Measurements from ENCODE around the gene MTSS2.

MTSS2 gene

DNA sequence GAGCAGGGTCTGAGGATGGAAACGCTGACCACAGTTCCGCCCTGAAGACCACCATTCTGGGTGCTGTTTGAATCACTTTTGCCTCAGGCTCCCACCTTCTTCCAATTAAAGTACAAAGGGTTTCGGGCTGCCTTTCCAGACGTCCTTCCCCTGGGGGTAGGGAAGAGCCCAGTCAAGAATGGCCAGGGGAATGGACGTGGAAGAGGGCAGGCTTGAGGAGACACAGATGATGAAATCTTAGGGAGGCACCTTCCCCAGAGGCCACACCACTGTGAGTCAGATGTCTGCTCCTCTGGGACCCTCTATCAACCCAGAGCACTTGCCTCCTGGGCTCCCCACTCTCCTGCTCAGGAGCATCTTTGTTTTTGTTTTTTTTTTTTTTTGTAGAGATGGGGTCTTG lies 27.5 kb upstream of the MTSS2 start:
- H3K23ac ChIP-seq (ENCODE audit: low read depth, low read length, poor library complexity) = no peak overlapping the region
- no peak overlapping the region for H2BK15ac ChIP-seq (ENCODE audit: low read length)
- H3K9ac ChIP-seq (ENCODE audit: low read depth, low read length, poor library complexity) = no peak overlapping the region
- H3K14ac ChIP-seq (ENCODE audit: low read length) = no peak overlapping the region
- no peak overlapping the region for H3K4me2 ChIP-seq (ENCODE audit: insufficient read depth, low read length, poor library complexity, severe bottlenecking)
- H3K4me3 ChIP-seq (ENCODE audit: low read length in 2 of 2) = no peak overlapping the region
- H2BK5ac ChIP-seq (ENCODE audit: low read length) = no peak overlapping the region
- no peak overlapping the region for H4K8ac ChIP-seq (ENCODE audit: low read depth, low read length)
- H2AK5ac ChIP-seq (ENCODE audit: low read depth, low read length) = no peak overlapping the region
- no peak overlapping the region for H4K91ac ChIP-seq (ENCODE audit: low read depth, low read length, poor library complexity)
- no peak for DNase-seq (ENCODE audit: low spot score)
- H3K36me3 ChIP-seq (replicated peaks in 1 of 2; ENCODE audit: control insufficient read depth in 2 of 2, insufficient read depth in 2 of 2, low read length in 2 of 2) = peaks cover 0 to 3% of the 10 kb centered on the region in 2 donors
- WGBS, 2 donors (ENCODE audit: extremely low coverage in 2 of 2, insufficient read length in 2 of 2, insufficient replicate concordance in 1 of 2) = no CpG with 5 or more reads among the region's 5 CpGs
- H3K79me1 ChIP-seq (ENCODE audit: low read depth, low read length) = peaks cover 2% of the 10 kb centered on the region
- H3K4me1 ChIP-seq (ENCODE audit: control insufficient read depth in 2 of 2, insufficient read depth in 1 of 2, low read depth in 1 of 2, low read length in 2 of 2) = peaks cover 19 to 21% of the 10 kb centered on the region in 2 donors
- no peaks in the 10 kb centered on the region for H3K27me3 ChIP-seq (ENCODE audit: control insufficient read depth in 3 of 3, insufficient read depth in 3 of 3, low read depth in 1 of 3, low read length in 3 of 3)
- no peak overlapping the region for H3K18ac ChIP-seq (ENCODE audit: low read length)
- no peak overlapping the region for H2BK12ac ChIP-seq (ENCODE audit: low read length)
- no peak overlapping the region for H2BK120ac ChIP-seq (ENCODE audit: low read depth, low read length)
- no peak overlapping the region for H3K4ac ChIP-seq (ENCODE audit: low read length)
- no peaks in the 10 kb centered on the region for H3K9me3 ChIP-seq (replicated peaks in 1 of 2; ENCODE audit: control insufficient read depth in 2 of 2, insufficient read depth in 1 of 2, low read depth in 1 of 2, low read length in 2 of 2)
- no peak overlapping the region for H2AFZ ChIP-seq (ENCODE audit: low read length)
- H3K27ac ChIP-seq (replicated peaks; ENCODE audit: low read length) = no peak overlapping the region

DNA sequence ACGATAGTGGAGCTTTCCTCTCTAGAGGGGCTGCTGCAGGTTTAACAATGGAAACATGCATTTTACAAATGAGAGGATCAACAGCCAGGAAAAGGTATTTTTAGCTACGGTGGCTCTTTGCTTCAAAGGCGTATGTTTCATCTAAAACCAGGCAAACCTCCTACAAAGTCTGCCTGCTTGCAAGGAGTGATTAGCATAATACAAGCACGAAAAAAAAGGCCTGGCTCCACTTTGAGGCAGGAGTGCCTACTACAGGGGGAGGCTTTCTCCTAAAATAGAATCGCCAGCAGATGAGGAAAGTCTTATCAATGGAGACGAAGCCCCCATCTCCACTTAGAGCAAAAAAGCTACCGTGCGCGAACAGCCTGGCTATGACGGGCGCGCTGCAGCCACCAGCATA lies 27.1 kb upstream of the MTSS2 start:
- Histone ChIP-seq H2BK15ac (ENCODE audit: low read length) (no peak overlapping the region), H2BK120ac (ENCODE audit: low read depth, low read length) (no peak overlapping the region), H2BK12ac (ENCODE audit: low read length) (no peak overlapping the region), H3K27me3 (ENCODE audit: control insufficient read depth in 3 of 3, insufficient read depth in 3 of 3, low read depth in 1 of 3, low read length in 3 of 3) (no peaks in the 10 kb centered on the region), H3K4me3 (ENCODE audit: low read length in 2 of 2) (no peak overlapping the region), H2BK5ac (ENCODE audit: low read length) (no peak overlapping the region), H3K79me1 (ENCODE audit: low read depth, low read length) (peaks cover 2% of the 10 kb centered on the region), H3K9ac (ENCODE audit: low read depth, low read length, poor library complexity) (no peak overlapping the region), H3K14ac (ENCODE audit: low read length) (no peak overlapping the region), H3K4me1 (ENCODE audit: control insufficient read depth in 2 of 2, insufficient read depth in 1 of 2, low read depth in 1 of 2, low read length in 2 of 2) (peaks cover 20 to 21% of the 10 kb centered on the region in 2 donors), H4K8ac (ENCODE audit: low read depth, low read length) (no peak overlapping the region), H2AFZ (ENCODE audit: low read length) (no peak overlapping the region), H3K36me3 (replicated peaks in 1 of 2; ENCODE audit: control insufficient read depth in 2 of 2, insufficient read depth in 2 of 2, low read length in 2 of 2) (peaks cover 0 to 3% of the 10 kb centered on the region in 2 donors), H2AK5ac (ENCODE audit: low read depth, low read length) (no peak overlapping the region), H3K27ac (replicated peaks; ENCODE audit: low read length) (no peak overlapping the region), H4K91ac (ENCODE audit: low read depth, low read length, poor library complexity) (no peak overlapping the region), H3K4ac (ENCODE audit: low read length) (no peak overlapping the region), H3K23ac (ENCODE audit: low read depth, low read length, poor library complexity) (no peak overlapping the region), H3K4me2 (ENCODE audit: insufficient read depth, low read length, poor library complexity, severe bottlenecking) (no peak overlapping the region), H3K9me3 (replicated peaks in 1 of 2; ENCODE audit: control insufficient read depth in 2 of 2, insufficient read depth in 1 of 2, low read depth in 1 of 2, low read length in 2 of 2) (no peaks in the 10 kb centered on the region), H3K18ac (ENCODE audit: low read length) (no peak overlapping the region)
- DNase-seq (ENCODE audit: low spot score) = no peak
- WGBS, 2 donors (ENCODE audit: extremely low coverage in 2 of 2, insufficient read length in 2 of 2, insufficient replicate concordance in 1 of 2) = no CpG with 5 or more reads among the region's 12 CpGs

DNA sequence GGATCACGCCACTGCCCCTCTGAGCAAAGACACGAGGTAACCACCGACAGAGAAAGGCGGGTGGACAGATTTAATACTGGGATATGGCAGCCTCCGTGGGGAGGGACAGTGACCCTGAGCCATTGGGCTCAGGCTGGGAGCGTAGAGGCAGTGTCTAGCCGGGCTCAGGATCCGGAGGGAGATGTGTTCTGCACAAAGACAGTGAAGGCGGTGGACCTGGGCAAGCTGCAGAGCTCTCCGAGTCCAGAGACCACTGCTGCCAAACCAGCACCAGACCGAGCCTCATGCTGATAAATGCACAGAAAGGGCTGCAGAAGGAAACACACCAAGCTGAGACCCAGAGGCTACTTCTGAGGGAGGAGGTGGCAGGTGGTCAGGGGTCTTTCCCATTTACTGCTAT lies 26.5 kb upstream of the MTSS2 start:
- Histone ChIP-seq H2BK15ac (ENCODE audit: low read length) (no peak overlapping the region), H2BK5ac (ENCODE audit: low read length) (no peak overlapping the region), H3K18ac (ENCODE audit: low read length) (no peak overlapping the region), H3K36me3 (replicated peaks in 1 of 2; ENCODE audit: control insufficient read depth in 2 of 2, insufficient read depth in 2 of 2, low read length in 2 of 2) (peaks cover 0 to 3% of the 10 kb centered on the region in 2 donors), H3K9me3 (replicated peaks in 1 of 2; ENCODE audit: control insufficient read depth in 2 of 2, insufficient read depth in 1 of 2, low read depth in 1 of 2, low read length in 2 of 2) (no peaks in the 10 kb centered on the region), H3K4me1 (ENCODE audit: control insufficient read depth in 2 of 2, insufficient read depth in 1 of 2, low read depth in 1 of 2, low read length in 2 of 2) (peaks cover 20 to 21% of the 10 kb centered on the region in 2 donors), H2AFZ (ENCODE audit: low read length) (no peak overlapping the region), H2BK120ac (ENCODE audit: low read depth, low read length) (no peak overlapping the region), H3K4ac (ENCODE audit: low read length) (no peak overlapping the region), H3K4me2 (ENCODE audit: insufficient read depth, low read length, poor library complexity, severe bottlenecking) (no peak overlapping the region), H3K4me3 (ENCODE audit: low read length in 2 of 2) (no peak overlapping the region), H3K27me3 (ENCODE audit: control insufficient read depth in 3 of 3, insufficient read depth in 3 of 3, low read depth in 1 of 3, low read length in 3 of 3) (no peaks in the 10 kb centered on the region), H2AK5ac (ENCODE audit: low read depth, low read length) (no peak overlapping the region), H4K91ac (ENCODE audit: low read depth, low read length, poor library complexity) (no peak overlapping the region), H4K8ac (ENCODE audit: low read depth, low read length) (no peak overlapping the region), H2BK12ac (ENCODE audit: low read length) (no peak overlapping the region), H3K23ac (ENCODE audit: low read depth, low read length, poor library complexity) (no peak overlapping the region), H3K14ac (ENCODE audit: low read length) (no peak overlapping the region), H3K9ac (ENCODE audit: low read depth, low read length, poor library complexity) (no peak overlapping the region), H3K27ac (replicated peaks; ENCODE audit: low read length) (no peak overlapping the region), H3K79me1 (ENCODE audit: low read depth, low read length) (peaks cover 2% of the 10 kb centered on the region)
- no peak for DNase-seq (ENCODE audit: low spot score)
- WGBS, 2 donors (ENCODE audit: extremely low coverage in 2 of 2, insufficient read length in 2 of 2, insufficient replicate concordance in 1 of 2) = no CpG with 5 or more reads among the region's 11 CpGs

DNA sequence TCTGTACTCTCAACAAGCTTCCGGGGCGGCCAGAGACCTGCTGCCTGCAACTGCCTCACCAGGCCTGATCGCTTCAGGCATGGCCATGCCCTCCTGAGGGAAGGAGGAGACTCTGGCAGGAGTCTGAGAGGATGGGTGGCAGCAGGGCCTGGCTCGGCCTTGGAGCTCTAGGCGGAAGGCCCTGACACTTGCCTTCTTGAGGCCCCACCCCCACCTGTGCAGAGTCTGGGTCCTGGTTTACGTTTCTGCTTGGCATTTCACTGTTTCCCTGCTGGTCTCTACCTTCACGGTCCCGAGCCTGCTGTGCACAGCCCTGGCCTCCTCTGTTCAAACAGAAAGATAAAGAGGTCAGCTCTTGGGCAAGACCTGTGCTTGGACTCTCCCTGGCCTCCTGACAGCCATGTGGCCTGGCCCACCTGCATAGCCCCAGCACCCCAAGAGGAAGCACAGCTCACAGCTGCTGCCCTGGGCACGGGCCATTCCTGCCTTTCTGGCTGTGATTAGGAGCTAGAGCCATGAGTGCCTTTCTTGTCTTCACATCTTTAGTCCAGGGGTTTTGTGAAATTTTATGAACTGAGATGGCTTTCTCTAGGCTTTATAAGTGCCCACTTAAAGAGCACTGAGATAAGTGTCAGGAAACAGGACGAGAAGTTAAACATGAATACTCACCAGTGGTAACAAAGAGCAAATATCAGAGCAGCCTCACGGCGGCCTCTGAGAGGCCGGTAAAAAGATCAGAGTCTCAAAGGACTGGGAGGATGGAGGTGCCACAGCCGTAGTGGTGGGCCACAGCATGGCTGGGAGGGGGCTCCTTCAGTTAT lies 25.6 kb upstream of the MTSS2 start:
- Histone ChIP-seq H2AK5ac (ENCODE audit: low read depth, low read length) (peak overlapping the region; percentile 49), H3K27ac (replicated peaks; ENCODE audit: low read length) (no peak overlapping the region), H2BK120ac (ENCODE audit: low read depth, low read length) (peak overlapping the region; percentile 54), H3K23ac (ENCODE audit: low read depth, low read length, poor library complexity) (peak overlapping the region; percentile 50), H2BK5ac (ENCODE audit: low read length) (peak overlapping the region; percentile 55), H3K36me3 (replicated peaks in 1 of 2; ENCODE audit: control insufficient read depth in 2 of 2, insufficient read depth in 2 of 2, low read length in 2 of 2) (peaks cover 0 to 3% of the 10 kb centered on the region in 2 donors), H2AFZ (ENCODE audit: low read length) (no peak overlapping the region), H3K4me1 (ENCODE audit: control insufficient read depth in 2 of 2, insufficient read depth in 1 of 2, low read depth in 1 of 2, low read length in 2 of 2) (peaks cover 20 to 21% of the 10 kb centered on the region in 2 donors), H3K4ac (ENCODE audit: low read length) (no peak overlapping the region), H4K91ac (ENCODE audit: low read depth, low read length, poor library complexity) (no peak overlapping the region), H3K9ac (ENCODE audit: low read depth, low read length, poor library complexity) (peak overlapping the region; percentile 12), H3K27me3 (ENCODE audit: control insufficient read depth in 3 of 3, insufficient read depth in 3 of 3, low read depth in 1 of 3, low read length in 3 of 3) (no peaks in the 10 kb centered on the region), H4K8ac (ENCODE audit: low read depth, low read length) (peak overlapping the region; percentile 8), H3K4me2 (ENCODE audit: insufficient read depth, low read length, poor library complexity, severe bottlenecking) (no peak overlapping the region), H3K18ac (ENCODE audit: low read length) (peak overlapping the region; percentile 74), H3K9me3 (replicated peaks in 1 of 2; ENCODE audit: control insufficient read depth in 2 of 2, insufficient read depth in 1 of 2, low read depth in 1 of 2, low read length in 2 of 2) (no peaks in the 10 kb centered on the region), H3K4me3 (ENCODE audit: low read length in 2 of 2) (no peak overlapping the region), H2BK12ac (ENCODE audit: low read length) (no peak overlapping the region), H3K14ac (ENCODE audit: low read length) (peak overlapping the region; percentile 83), H2BK15ac (ENCODE audit: low read length) (no peak overlapping the region), H3K79me1 (ENCODE audit: low read depth, low read length) (peaks cover 2% of the 10 kb centered on the region)
- no peak for DNase-seq (ENCODE audit: low spot score)
- no CpG with 5 or more reads among the region's 14 CpGs for WGBS, 2 donors (ENCODE audit: extremely low coverage in 2 of 2, insufficient read length in 2 of 2, insufficient replicate concordance in 1 of 2)
